GM12801 (cell line): ENCODE results near the gene CHRNG.

Source experiments
- CTCF ChIP-seq: IDR thresholded peaks from one replicate; pipeline ENCODE4 v1.5.1; 2011; ENCODE audit warnings: control low read depth; ENCODE audit not compliant: insufficient read length; ENCODE audit errors: extremely low read depth

The CHRNG gene

GRCh38 chr2:232502511-232502910, 37.0 kb upstream of the CHRNG start:
- TF ChIP-seq CTCF, result no peak

- TF ChIP-seq CTCF, result no peak
These were observed 36.3 kb upstream of the CHRNG start for GRCh38 chr2:232502911-232503808.

- no peak for TF ChIP-seq CTCF
These were observed 35.6 kb upstream of the CHRNG start for GRCh38 chr2:232503809-232504323.

- TF ChIP-seq CTCF, result no peak
These were observed 35.1 kb upstream of the CHRNG start for GRCh38 chr2:232504438-232504837.

- no peak for TF ChIP-seq CTCF
These were observed 33.6 kb upstream of the CHRNG start for GRCh38 chr2:232505856-232506255.

GRCh38 chr2:232506709-232507108, 32.8 kb upstream of the CHRNG start:
- no peak for TF ChIP-seq CTCF

- TF ChIP-seq CTCF, result no peak
These were observed 31.2 kb upstream of the CHRNG start for GRCh38 chr2:232508251-232508650.
